ENCODE results near the gene MAL. TPM values are rescaled to one million over a fixed set of nuclear protein-coding genes. Genes with fewer than 3 reads are reported as not detected.

Gene MAL
- polyA plus RNA-seq, 1 of the 3 experiments (the other 2 are of a cell fraction) = not detected

GRCh38 chr2:95071856-95072255 is 46.3 kb downstream of the MAL start:
- H3K79me2 ChIP-seq (ENCODE audit: insufficient read depth) = no peaks in the 10 kb centered on the region
- no peak for TF ChIP-seq EZH2phosphoT487 (IDR thresholded peaks at IDR 0.05; ENCODE audit: borderline replicate concordance, low read depth)

GRCh38 chr2:95072424-95072823 is 46.9 kb downstream of the MAL start:
- Histone ChIP-seq H3K4me3 (ENCODE audit: low read depth in 2 of 2, low read length in 1 of 2) (no peak overlapping the region), H3K27ac (ENCODE audit: low read depth in 2 of 2, low read length in 1 of 2) (no peak overlapping the region), H3K9ac (no peak overlapping the region), H3K4me2 (no peak overlapping the region), H3F3A (replicated peaks; ENCODE audit: insufficient read depth) (no peaks in the 10 kb centered on the region), H4K20me1 (ENCODE audit: insufficient read depth) (no peaks in the 10 kb centered on the region), H3K9me3 (no peaks in the 10 kb centered on the region), H2AFZ (ENCODE audit: low read depth) (no peak overlapping the region), H3K4me1 (ENCODE audit: control insufficient read depth in 1 of 2, insufficient read depth in 2 of 2, low read depth in 1 of 2, low read length in 1 of 2) (peaks cover 0 to 7% of the 10 kb centered on the region in 2 experiments; a peak in 1 of 4 replicates), H3K27me3 (ENCODE audit: insufficient read depth) (peaks cover 67% of the 10 kb centered on the region), H3K79me2 (ENCODE audit: insufficient read depth) (no peaks in the 10 kb centered on the region), H3K36me3 (replicated peaks in 1 of 2; ENCODE audit: control insufficient read depth in 1 of 2, insufficient read depth in 2 of 2, low read length in 1 of 2) (no peaks in the 10 kb centered on the region), H3K9me2 (no peaks in the 10 kb centered on the region)
- POLR2A ChIA-PET = no interaction called here
- TF ChIP-seq PBX3 (IDR thresholded peaks at IDR 0.05) (no peak), TAF1 (IDR thresholded peaks at IDR 0.05; ENCODE audit: borderline replicate concordance, low read depth, low read length) (no peak), GABPA (IDR thresholded peaks at IDR 0.05; ENCODE audit: low read depth) (no peak), GATA2 (CRISPR knock-in tag; IDR thresholded peaks at IDR 0.05) (no peak), CTCF (IDR thresholded peaks at IDR 0.05) (no peak), EP300 (IDR thresholded peaks at IDR 0.05; ENCODE audit: borderline replicate concordance in 1 of 2, low read depth in 1 of 2, low read length in 1 of 2) (no peak), RFX5 (IDR thresholded peaks at IDR 0.05; ENCODE audit: low read length) (no peak), JUND (IDR thresholded peaks at IDR 0.05) (no peak)
- CTCF ChIA-PET = interaction anchor here (1.2 to 2.8 kb wide), 5 partner anchors 12 to 120 kb away, joined by 3 to 15 read pairs (median 3); no protein-coding TSS in a partner anchor
- DNase-seq = no peak
- 2% methylated on average over 4 of the region's 4 CpGs for WGBS (ENCODE audit: low lambda C conversion rate)

More at GRCh38 chr2:95071856-95072255, 46.3 kb downstream of the MAL start:
- Histone ChIP-seq H3K9me2 (no peaks in the 10 kb centered on the region), H3K27me3 (ENCODE audit: insufficient read depth) (peaks cover 62% of the 10 kb centered on the region), H3K4me2 (no peak overlapping the region), H4K20me1 (ENCODE audit: insufficient read depth) (no peaks in the 10 kb centered on the region), H3K4me3 (ENCODE audit: low read depth in 2 of 2, low read length in 1 of 2) (no peak overlapping the region), H3K27ac (ENCODE audit: low read depth in 2 of 2, low read length in 1 of 2) (no peak overlapping the region), H2AFZ (ENCODE audit: low read depth) (no peak overlapping the region), H3K36me3 (replicated peaks in 1 of 2; ENCODE audit: control insufficient read depth in 1 of 2, insufficient read depth in 2 of 2, low read length in 1 of 2) (no peaks in the 10 kb centered on the region), H3K9me3 (no peaks in the 10 kb centered on the region), H3K4me1 (ENCODE audit: control insufficient read depth in 1 of 2, insufficient read depth in 2 of 2, low read depth in 1 of 2, low read length in 1 of 2) (peaks cover 0 to 4% of the 10 kb centered on the region in 2 experiments; a peak in 1 of 4 replicates), H3K9ac (no peak overlapping the region), H3F3A (replicated peaks; ENCODE audit: insufficient read depth) (no peaks in the 10 kb centered on the region)
- ChIA-PET POLR2A (no interaction called here), CTCF (interaction anchor here (1.5 kb wide), 1 partner anchor 43 kb away, joined by 3 read pairs; no protein-coding TSS in a partner anchor)
- no peak for DNase-seq
- 25% methylated on average over 4 of the region's 4 CpGs for WGBS (ENCODE audit: low lambda C conversion rate)

All from SK-N-SH (cell line).